Lung (tissue), 12 donors: ENCODE results near the gene PDCD4. TPM values are rescaled to one million over a fixed set of nuclear protein-coding genes. Genes with fewer than 3 reads are reported as not detected.

ENCODE experiments used
- ATAC-seq: fragments of 200-7000 bp; cut with Tn5 transposase; one replicate; pipeline ENCODE4 v1.9.1; 2020; ENCODE audit warnings: moderate number of reproducible peaks; ENCODE audit not compliant: insufficient read depth, low FRiP score
- DNase-seq, 3 donors: peaks; one replicate each; pipeline ENCODE4 v3.0.0-alpha.2; 2013 to 2017
- H3K27ac ChIP-seq, 2 donors: one replicate each; pipeline ENCODE4 v1.5.1; 2013; ENCODE audit warnings: mild to moderate bottlenecking in 2 of 2, moderate library complexity in 2 of 2, control low read depth in 1 of 2, inconsistent platforms in 1 of 2, low read depth in 1 of 2, low read length in 1 of 2
- H3K27me3 ChIP-seq, 3 donors: one replicate each; pipeline ENCODE4 v1.5.1; 2013; ENCODE audit warnings: low read length in 2 of 3; ENCODE audit not compliant: control insufficient read depth in 3 of 3, insufficient read depth in 3 of 3
- H3K36me3 ChIP-seq, 4 donors: one replicate each; pipeline ENCODE4 v1.5.1; 2013; ENCODE audit warnings: low read length in 4 of 4, mild to moderate bottlenecking in 1 of 4, moderate library complexity in 1 of 4; ENCODE audit not compliant: control insufficient read depth in 4 of 4, insufficient read depth in 4 of 4
- H3K4me1 ChIP-seq, 5 donors: one replicate each; pipeline ENCODE4 v1.5.1; 2013; ENCODE audit warnings: low read length in 5 of 5, mild to moderate bottlenecking in 2 of 5, moderate library complexity in 1 of 5; ENCODE audit not compliant: control insufficient read depth in 5 of 5, insufficient read depth in 5 of 5
- H3K4me3 ChIP-seq: one replicate; pipeline ENCODE4 v1.5.1; 2013; ENCODE audit warnings: mild to moderate bottlenecking, control low read depth, moderate library complexity
- H3K9ac ChIP-seq, 2 donors: one replicate each; pipeline ENCODE4 v1.5.1; 2013; ENCODE audit warnings: low read length in 2 of 2, control low read depth in 1 of 2; ENCODE audit not compliant: insufficient read depth in 1 of 2
- H3K9me3 ChIP-seq, 4 donors: one replicate each; pipeline ENCODE4 v1.5.1; 2013; ENCODE audit warnings: low read length in 3 of 4, mild to moderate bottlenecking in 1 of 4, moderate library complexity in 1 of 4; ENCODE audit not compliant: control insufficient read depth in 4 of 4, insufficient read depth in 3 of 4
- CTCF ChIP-seq: IDR thresholded peaks from 2 replicates; pipeline ENCODE4 v1.5.1; 2012; ENCODE audit warnings: mild to moderate bottlenecking; ENCODE audit errors: control extremely low read depth, extremely low read depth
- WGBS, 2 donors: extraction: QIAGEN DNeasy Blood & Tissue Kit; methylation state at CpG; one replicate each; pipeline ENCODE4 v1.1.7; 2013; 5-methylcytosine and 5-hydroxymethylcytosine counted together
- polyA plus RNA-seq, 2 donors: library from polyadenylated mRNA; stranded (reverse); fragments of 200-250 nt; gene quantifications; one replicate each; pipeline ENCODE4 v1.2.1, GENCODE V29; 2013
- total RNA-seq, 2 donors: library from RNA; depleted of rRNA in 1 of 2; stranded (reverse); fragments of >200 nt in 1 of 2; gene quantifications; one replicate each; pipeline ENCODE4 v1.2.1, GENCODE V29; 2014 to 2021
- donor health status: control.
- donor health status: control.
- donor health status: Bipolar disorder and iron deficiency.
- donor health status: healthy.
- donor health status: DM: yes; HTN: yes; CAD: no.

The PDCD4 gene
- total and polyA plus RNA-seq, 4 donors, result 26.7 to 186 (median 33.5) TPM

GRCh38 chr10:110946496-110946895 is 74.8 kb downstream of the PDCD4 start:
- no peak for TF ChIP-seq CTCF
- no peak for DNase-seq
- Histone ChIP-seq H3K27me3 (no peaks in the 10 kb centered on the region), H3K27ac (no peak overlapping the region), H3K36me3 (peaks cover 0 to 13% (median 9%) of the 10 kb centered on the region in 4 donors), H3K4me1 (peaks cover 0 to 14% (median 0%) of the 10 kb centered on the region in 5 donors), H3K9ac (no peak overlapping the region), H3K9me3 (peaks cover 0 to 4% (median 0%) of the 10 kb centered on the region in 4 donors), H3K4me3 (no peak overlapping the region)
- ATAC-seq, result no peak
- WGBS, 2 donors, result 74 to 94% methylated on average over 1 of the region's 1 CpG

- H3K9me3 ChIP-seq, result peaks cover 0 to 4% (median 0%) of the 10 kb centered on the region in 4 donors
- H3K36me3 ChIP-seq, result peaks cover 0 to 13% (median 9%) of the 10 kb centered on the region in 4 donors
- no peak overlapping the region for H3K4me3 ChIP-seq
- H3K9ac ChIP-seq, result no peak overlapping the region
- no peak for TF ChIP-seq CTCF
- ATAC-seq (no peak), DNase-seq (no peak)
- H3K27ac ChIP-seq, result no peak overlapping the region
- WGBS, 2 donors, result 73 to 83% methylated on average over 4 of the region's 4 CpGs
- no peaks in the 10 kb centered on the region for H3K27me3 ChIP-seq
- peaks cover 0 to 14% (median 0%) of the 10 kb centered on the region in 5 donors for H3K4me1 ChIP-seq
Measured at GRCh38 chr10:110947061-110947595, 75.4 kb downstream of the PDCD4 start.

Other genes with a start within 250 kb of the PDCD4 start
- gene RBM20, start 227.6 kb upstream of the PDCD4 start, total RNA-seq, result 1 to 10 TPM; 1.0 to 3.3 TPM
- gene RBM20, start 227.6 kb upstream of the PDCD4 start, polyA plus RNA-seq, result under 1 TPM; 0.25 to 0.31 TPM
- 10 to 100 TPM; 27.5 to 42.4 TPM for gene BBIP1, start 47.3 kb downstream of the PDCD4 start, total RNA-seq
- gene BBIP1, start 47.3 kb downstream of the PDCD4 start, polyA plus RNA-seq, result 10 to 100 TPM; 20.5 to 33.7 TPM
- 10 to 100 TPM; 47.2 to 74.9 TPM for gene SHOC2, start 47.7 kb downstream of the PDCD4 start, total RNA-seq
- 10 to 100 TPM; 17.3 to 23.5 TPM for gene SHOC2, start 47.7 kb downstream of the PDCD4 start, polyA plus RNA-seq
- gene ADRA2A, start 205.1 kb downstream of the PDCD4 start, total RNA-seq, result 1 to 10 TPM in 1 of 2 donors, under 1 TPM in 1; 0.37 to 9.8 TPM
- 1 to 10 TPM in 1 of 2 donors, under 1 TPM in 1; 0.63 to 2.5 TPM for gene ADRA2A, start 205.1 kb downstream of the PDCD4 start, polyA plus RNA-seq